ENCODE data around the gene MRGPRD.
"Not testable (repeated sequence)": the region's sequence is repeated elsewhere in the genome, so short reads cannot be mapped to it uniquely, and the experiment has no call there.

Gene MRGPRD

GRCh38 chr11:68993546-68993945 lies 12.8 kb upstream of the MRGPRD start:
- DNase-seq = no peak

GRCh38 chr11:68992743-68993255 lies 12.0 kb upstream of the MRGPRD start:
- no peak for DNase-seq

GRCh38 chr11:68990995-68991780 lies 10.4 kb upstream of the MRGPRD start:
- DNase-seq = no peak

GRCh38 chr11:68989936-68990606 lies 9.3 kb upstream of the MRGPRD start:
- no peak for DNase-seq

GRCh38 chr11:68988491-68988890 lies 7.7 kb upstream of the MRGPRD start:
- DNase-seq = no peak

- DNase-seq = no peak
Observed at GRCh38 chr11:68987211-68987610, 6.4 kb upstream of the MRGPRD start.

- peak; percentile 55 for DNase-seq
Observed at GRCh38 chr11:68983801-68984200, 3.0 kb upstream of the MRGPRD start.

GRCh38 chr11:68982134-68982533 lies 1.3 kb upstream of the MRGPRD start:
- no peak for DNase-seq

- DNase-seq = no peak
Observed at GRCh38 chr11:68979931-68980775, 633 bp downstream of the MRGPRD start.

GRCh38 chr11:68978931-68979594 lies 1.7 kb downstream of the MRGPRD start:
- no peak for DNase-seq

- DNase-seq = no peak
Observed at GRCh38 chr11:68978626-68978930, 2.2 kb downstream of the MRGPRD start.

GRCh38 chr11:68977781-68978625 lies 2.8 kb downstream of the MRGPRD start:
- no peak for DNase-seq

GRCh38 chr11:68976563-68976962 lies 4.2 kb downstream of the MRGPRD start:
- no peak for DNase-seq

GRCh38 chr11:68976095-68976494 lies 4.7 kb downstream of the MRGPRD start:
- no peak for DNase-seq

- DNase-seq = peak; percentile 61
Observed at GRCh38 chr11:68974421-68975194, 6.2 kb downstream of the MRGPRD start.

GRCh38 chr11:68973706-68974105 lies 7.1 kb downstream of the MRGPRD start:
- DNase-seq = not testable (repeated sequence)

GRCh38 chr11:68973219-68973618 lies 7.6 kb downstream of the MRGPRD start:
- DNase-seq = no peak

GRCh38 chr11:68970921-68971636 lies 9.7 kb downstream of the MRGPRD start:
- no peak for DNase-seq

- no peak for DNase-seq
Observed at GRCh38 chr11:68969386-68969785, 11.4 kb downstream of the MRGPRD start.
